ENCODE results near the gene KIF11. TPM values are rescaled to one million over a fixed set of nuclear protein-coding genes. Genes with fewer than 3 reads are reported as not detected.

Gene KIF11
- total and polyA plus RNA-seq, 9 of the 15 experiments (the other 6 are each of a cell fraction or from before 2014, with no cell fraction given), result 11.3 to 54.4 (median 29.2) TPM

GRCh38 chr10:92696606-92697383, 103.9 kb downstream of the KIF11 start (continued):
- TF ChIP-seq REST (IDR thresholded peaks at IDR 0.05; ENCODE audit: borderline replicate concordance) (0 out of 2 replicates have a peak, but pooled peaks have one; percentile 5), REST (CRISPR knock-in tag; IDR thresholded peaks at IDR 0.05; ENCODE audit: low read depth) (no peak), DEAF1 (CRISPR knock-in tag; IDR thresholded peaks at IDR 0.05) (0 out of 2 replicates have a peak, but pooled peaks have one; percentile 25), GTF2B (IDR thresholded peaks at IDR 0.05; ENCODE audit: extremely low read depth, insufficient read length) (no peak), ELF1 (tag; IDR thresholded peaks at IDR 0.05) (no peak), NONO (IDR thresholded peaks at IDR 0.05; ENCODE audit: low read depth in 2 of 2, low read length in 1 of 2) (no peak), TCF7 (IDR thresholded peaks at IDR 0.05; ENCODE audit: borderline replicate concordance) (no peak), PML (IDR thresholded peaks at IDR 0.05; ENCODE audit: low read length) (0 out of 2 replicates have a peak, but pooled peaks have one; percentile 10), BRF2 (IDR thresholded peaks at IDR 0.05; ENCODE audit: borderline replicate concordance, insufficient read depth, insufficient read length) (no peak), E2F5 (CRISPR knock-in tag; IDR thresholded peaks at IDR 0.05) (no peak), CREM (IDR thresholded peaks at IDR 0.05; ENCODE audit: low read depth) (0 out of 2 replicates have a peak, but pooled peaks have one; percentile 4), TAF1 (IDR thresholded peaks at IDR 0.05; ENCODE audit: control insufficient read depth, extremely low read depth, insufficient read depth, low read length, severe bottlenecking) (peak; percentile 11), YBX1 (IDR thresholded peaks at IDR 0.05) (no peak), STAT5A (IDR thresholded peaks at IDR 0.05; ENCODE audit: borderline replicate concordance, low read length) (peak; percentile 54; the same call in 1 of the 2 replicates)

Data from K562 (cell line).